ENCODE results near the gene KRT8. TPM values are rescaled to one million over a fixed set of nuclear protein-coding genes. Genes with fewer than 3 reads are reported as not detected.

KRT8 gene
- polyA plus RNA-seq, 4 donors: 6.0 to 285 (median 246) TPM

DNA sequence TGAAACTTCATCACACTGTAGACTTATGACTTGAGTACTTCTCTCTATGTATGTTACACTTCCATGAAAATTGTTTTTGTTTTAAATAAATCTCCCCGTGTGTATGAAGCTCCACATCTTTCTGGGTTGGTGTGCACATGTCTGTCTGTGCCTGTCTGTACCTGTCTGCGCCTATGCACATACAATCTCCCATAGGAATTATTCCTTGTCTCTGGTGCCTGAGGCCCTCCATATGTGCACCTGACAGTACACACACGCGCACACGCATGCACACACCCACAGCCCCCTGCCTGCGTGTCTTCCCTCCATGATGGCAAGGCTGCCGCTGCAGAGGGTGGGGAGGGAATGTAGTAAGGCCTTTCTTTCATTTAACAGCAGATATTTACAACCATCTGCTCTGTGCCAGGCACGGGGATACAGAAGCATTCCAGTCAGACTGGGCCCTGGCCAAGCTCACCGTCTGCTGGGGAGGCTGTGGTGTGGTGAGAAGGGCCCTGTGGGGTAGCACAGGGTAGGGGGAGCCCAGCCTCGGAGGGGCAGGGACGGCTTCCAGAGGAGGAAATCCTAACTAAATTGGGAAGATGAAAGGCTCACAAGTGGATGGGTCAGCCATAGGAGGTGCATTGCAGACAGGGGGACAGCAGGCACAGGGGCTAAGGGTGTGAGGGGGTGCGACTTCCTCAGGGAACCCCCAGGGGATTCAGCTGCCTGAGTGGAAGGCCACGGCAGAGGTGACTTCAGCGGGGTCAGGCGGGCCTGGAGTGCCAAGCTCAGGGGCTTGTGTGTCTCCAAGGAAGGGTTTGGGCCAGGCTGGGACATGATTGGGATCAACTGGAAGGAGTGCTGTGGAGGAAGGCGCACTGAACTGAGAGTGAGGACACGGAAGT, 26.1 kb downstream of the KRT8 start:
- no peak for DNase-seq (ENCODE audit: low read depth in 4 of 4, low spot score in 3 of 4)

DNA sequence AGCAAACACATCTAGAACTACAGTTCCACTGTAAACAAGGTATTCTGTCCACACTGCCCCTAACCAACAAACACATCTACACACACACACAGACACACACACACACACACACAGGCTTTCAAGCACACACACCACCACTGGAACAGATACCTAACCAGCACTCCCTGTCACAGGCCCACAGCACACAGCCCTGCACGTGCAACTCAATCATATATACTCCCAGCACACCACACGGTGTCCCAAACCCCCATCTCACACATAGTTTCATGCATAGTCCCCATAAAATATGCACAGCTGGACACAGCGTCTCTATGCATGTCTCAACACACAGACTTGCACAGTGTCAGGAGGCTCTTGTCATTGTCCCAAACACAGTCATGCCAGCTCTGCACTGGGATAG, 27.6 kb downstream of the KRT8 start:
- DNase-seq (ENCODE audit: low read depth in 4 of 4, low spot score in 3 of 4): no peak

DNA sequence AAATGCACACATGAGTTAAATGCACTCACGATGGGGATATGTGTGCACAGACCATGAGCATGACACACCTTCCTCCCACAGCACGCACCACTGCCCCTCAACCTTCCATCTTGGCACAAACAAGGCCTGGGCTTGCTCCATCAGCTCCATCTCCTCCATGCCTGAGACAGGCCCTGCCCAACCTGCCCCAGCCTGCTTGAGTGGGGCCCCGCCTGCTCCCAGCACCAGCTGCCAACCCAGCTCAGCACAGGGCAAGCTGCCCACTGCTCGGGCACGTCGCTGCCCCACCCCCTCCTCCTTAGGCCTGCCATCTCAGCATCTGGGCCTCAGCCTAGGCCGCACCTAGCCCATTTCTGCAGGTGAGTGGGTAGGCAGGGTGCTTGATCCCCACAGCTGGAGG, 28.5 kb downstream of the KRT8 start:
- DNase-seq (ENCODE audit: low read depth in 4 of 4, low spot score in 3 of 4): no peak

DNA sequence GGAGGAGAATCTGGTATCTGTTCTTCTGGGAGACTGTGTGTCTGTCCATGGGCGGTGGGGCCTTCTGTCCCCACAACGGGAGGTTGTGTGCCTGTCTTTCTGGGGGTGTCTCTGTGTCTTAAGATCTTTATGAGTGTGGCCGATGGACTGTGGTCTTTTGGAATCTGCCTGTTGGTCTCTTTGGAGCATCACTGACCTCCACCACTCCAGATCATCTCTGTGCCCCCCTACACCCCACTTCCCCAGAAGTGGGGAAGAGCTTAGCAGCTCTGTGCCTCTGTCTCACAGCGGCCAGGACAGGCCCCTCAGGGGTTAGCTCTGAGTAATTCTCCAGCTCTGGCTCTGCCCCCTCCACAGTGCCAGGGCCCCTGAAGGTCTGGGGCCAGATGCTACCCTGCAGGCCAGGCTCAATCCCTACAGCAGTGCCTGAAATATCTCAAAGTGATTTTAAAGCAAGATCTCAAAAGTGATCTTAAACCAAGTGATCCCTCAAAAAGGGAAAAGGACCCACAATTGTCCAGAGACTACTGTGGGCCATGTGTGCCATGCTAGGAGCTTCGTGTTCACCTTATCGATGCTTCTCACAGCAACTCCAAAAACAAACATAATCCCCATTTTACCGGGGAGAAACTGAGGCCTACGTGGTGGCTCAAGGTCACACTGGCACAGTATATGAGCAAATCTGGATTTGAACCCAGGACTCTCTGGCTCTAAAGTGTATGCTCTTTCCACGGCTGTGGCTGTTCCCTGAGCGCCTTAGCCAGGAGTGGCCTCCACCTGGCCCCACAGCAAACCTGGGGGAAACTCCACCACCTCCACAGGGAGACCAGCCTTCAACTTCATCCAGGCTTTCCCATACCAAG, 30.1 kb downstream of the KRT8 start:
- DNase-seq (ENCODE audit: low read depth in 4 of 4, low spot score in 3 of 4): no peak

DNA sequence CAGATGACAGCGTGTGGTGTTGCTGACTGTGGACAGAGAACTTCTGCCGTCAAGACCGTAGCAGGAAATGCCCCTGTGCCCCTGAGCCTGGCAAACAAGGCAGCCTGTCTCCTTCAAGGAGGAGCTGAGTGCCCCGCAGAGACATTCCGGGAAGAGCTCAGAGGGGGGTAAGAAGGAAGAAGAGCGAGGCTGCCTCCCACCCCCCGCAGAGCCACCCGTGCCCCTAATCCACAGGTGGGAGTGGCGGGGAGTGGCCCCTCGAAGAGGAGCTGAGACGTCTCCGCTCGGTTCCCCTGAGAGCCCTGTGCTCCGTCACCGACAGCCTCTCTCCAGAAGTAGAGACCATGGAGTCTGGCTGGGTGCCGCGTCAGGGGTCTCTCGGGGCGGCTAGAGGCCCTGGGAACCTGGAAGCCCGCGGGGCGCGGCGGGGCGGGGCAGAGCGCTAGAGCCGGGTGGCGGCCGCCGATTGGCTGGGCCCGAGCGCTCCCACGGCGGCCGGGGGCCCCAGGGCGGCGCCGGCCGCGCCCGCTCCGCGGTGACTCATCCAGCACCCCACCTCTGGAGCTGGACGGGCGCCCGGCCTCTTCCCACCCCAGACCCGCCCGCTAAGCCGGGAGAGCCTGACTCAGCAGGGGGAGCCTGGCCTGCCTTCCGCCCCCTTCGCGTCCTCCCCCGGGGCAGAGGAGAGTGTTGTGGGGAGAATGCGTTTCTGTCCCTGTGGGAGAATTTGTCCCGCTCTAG, 30.9 kb downstream of the KRT8 start:
- no peak for DNase-seq (ENCODE audit: low read depth in 4 of 4, low spot score in 3 of 4)

DNA sequence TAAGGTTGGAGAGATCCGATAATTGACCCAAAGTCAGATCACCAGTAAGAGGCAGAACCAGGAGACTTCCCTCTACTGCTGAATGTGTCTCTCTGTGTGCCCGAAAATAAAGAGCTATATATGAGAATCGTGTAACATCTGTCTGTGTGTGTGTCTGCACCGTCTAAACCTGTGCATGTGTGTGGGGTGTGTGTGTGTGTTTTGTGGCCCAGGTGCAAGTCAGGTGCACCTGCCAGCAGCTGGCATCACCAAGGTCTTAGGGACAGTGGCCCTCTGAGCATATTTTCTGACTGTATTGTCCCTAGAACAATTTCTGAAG, 31.4 kb downstream of the KRT8 start:
- no peak for DNase-seq (ENCODE audit: low read depth in 4 of 4, low spot score in 3 of 4)

DNA sequence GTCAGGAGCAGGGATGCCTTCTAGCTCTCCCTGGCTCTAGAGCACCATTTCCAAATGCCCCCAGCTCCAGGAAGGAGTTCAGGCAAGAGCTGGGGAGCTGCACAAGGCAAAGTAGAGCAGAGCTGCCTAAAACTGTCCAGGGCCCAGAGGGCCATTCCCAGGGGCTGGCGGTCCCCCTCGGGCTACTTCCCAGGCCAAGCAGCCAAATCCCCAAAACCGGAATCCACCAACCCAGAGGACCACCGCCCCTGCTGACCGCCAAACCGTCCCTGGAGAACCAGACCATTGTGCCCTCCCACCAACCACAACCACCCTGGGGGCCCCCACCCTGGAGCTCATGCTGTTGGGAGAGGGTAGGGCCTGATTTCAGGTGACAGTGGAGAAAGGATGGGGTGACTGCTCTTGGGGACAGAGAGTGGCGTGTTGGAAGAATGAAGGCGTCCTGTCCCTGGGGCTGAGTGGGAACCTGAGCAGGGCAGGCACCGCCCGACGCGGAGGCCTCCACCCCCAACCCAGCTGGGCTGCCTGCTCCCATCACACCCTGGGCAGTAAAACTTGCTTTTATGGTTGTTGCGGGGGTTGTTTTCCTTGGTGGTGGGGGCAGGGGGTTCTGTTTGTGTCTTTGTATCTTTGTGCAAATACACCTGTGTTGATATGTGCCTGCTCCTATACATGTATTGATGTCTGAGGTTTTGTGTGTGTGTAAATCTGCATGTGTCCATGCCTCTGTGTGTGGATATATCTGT, 32.1 kb downstream of the KRT8 start:
- DNase-seq (ENCODE audit: low read depth in 4 of 4, low spot score in 3 of 4): no peak

DNA sequence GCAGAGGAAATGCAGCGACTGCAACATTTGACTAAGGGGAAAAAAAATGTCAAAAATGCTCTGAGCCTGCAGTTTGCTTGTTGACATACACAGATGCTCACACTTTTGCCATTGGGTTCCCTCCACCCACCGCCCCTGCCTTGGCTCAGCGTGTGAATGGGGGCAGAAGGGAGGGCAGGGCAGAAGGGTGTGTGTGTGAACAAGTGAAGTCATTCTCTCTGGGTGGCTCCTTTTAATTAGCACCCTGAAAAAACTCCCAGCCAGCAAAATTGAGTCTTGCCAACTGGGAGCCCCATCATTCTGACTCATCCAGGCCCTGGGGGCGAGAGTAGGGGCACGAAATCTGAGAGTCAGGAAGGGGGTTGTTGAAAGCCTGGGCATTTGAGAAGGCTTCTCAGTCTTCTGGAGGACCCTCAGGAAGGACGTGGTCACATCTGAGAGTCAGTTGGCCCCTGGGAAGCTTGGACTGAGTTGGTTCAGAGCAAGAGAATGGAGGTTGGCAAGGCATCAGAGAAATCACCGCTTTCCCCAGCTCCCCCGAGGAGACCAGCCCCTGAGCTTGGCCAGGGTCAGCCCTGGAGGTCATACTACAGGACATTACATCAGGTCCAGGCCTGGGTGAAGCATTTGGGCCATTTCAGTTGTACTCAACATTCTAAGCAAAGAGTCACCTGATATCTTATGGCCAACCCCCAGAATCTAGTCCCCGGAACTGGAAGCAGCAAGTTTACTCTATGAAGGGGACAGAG, 33.4 kb downstream of the KRT8 start:
- no peak for DNase-seq (ENCODE audit: low read depth in 4 of 4, low spot score in 3 of 4)

DNA sequence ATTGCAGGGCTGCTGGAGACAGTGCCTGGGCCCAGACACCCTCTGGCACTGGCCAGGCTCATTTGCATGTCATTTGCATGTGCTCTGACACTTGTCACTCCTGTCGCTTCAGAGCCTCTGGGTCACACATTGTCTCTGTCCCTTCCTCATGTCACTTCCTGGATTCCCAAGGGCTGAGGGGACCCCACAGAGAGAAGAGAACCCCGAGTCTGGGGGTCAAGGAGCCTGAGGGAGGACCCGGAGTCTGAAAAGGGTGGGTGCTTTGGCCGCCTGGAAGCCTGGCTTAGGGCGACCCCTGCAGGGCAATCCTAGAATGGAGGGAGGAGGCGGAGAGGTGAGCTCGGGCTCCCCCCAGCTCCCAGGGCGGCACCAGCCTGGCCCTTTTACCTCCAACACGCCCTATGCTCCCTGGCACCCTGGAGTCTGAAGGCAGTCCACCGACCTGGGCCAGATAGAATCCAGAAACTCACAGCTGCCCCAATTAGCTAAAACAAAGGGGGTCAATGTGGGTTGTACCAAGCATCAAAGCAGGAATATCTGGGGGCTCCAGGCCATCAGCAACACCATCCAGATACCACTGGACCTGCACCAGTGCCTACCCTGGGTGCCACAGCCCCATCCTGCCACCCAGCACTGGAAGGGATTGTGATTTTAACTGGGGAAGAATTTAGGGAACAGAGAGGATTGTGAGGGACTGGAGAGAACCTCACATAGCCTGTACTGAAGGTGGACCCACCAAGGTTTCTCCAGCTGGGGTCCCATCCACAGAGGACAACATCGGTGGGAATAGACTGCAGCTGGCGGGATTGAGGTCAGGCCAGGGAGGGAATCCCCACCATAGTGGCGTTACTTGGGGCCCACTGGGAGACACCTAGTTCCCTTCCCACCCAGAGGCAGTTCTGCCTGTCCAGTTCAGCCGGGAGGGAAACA, 34.2 kb downstream of the KRT8 start:
- DNase-seq (ENCODE audit: low read depth in 4 of 4, low spot score in 3 of 4): no peak

DNA sequence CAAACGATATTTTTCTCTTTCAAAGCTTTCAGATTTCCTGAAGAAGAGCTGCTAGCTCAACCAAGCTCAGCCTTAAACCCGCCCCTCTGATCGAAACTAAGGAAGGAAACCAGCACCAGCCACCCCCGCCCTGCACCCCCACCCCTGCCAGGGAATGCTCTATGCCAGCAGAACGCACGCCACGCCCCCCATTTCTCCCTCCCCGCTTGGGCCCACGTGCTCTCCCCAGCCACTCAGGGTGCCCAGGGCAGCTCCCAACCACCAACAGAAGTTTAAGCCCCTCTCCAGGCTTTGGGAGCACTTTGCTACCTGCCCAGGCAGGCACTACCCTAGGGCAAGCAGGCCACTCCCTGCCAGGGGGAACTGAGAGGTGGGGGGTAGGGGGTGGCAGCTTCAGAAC, 37.2 kb downstream of the KRT8 start:
- no peak for DNase-seq (ENCODE audit: low read depth in 4 of 4, low spot score in 3 of 4)

DNA sequence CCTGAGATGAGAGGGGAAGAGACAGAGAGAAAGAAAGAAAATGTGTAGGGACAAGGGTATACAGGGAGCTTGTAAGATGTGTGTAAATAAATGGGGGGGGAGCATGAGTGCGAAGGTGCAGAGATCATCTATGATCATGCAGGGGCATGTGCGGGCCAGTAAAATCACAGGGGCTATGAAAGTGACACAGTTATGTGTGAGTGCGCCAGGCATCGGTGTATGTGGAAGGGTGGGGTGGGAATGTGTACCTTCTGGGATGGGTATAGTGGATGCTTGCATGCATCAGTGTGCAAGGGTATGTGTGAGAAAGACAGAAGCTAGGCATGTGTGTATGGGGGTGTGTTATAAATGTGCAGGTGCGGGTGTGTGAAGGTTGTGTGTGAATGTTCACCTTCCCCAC, 37.7 kb downstream of the KRT8 start:
- no peak for DNase-seq (ENCODE audit: low read depth in 4 of 4, low spot score in 3 of 4)

DNA sequence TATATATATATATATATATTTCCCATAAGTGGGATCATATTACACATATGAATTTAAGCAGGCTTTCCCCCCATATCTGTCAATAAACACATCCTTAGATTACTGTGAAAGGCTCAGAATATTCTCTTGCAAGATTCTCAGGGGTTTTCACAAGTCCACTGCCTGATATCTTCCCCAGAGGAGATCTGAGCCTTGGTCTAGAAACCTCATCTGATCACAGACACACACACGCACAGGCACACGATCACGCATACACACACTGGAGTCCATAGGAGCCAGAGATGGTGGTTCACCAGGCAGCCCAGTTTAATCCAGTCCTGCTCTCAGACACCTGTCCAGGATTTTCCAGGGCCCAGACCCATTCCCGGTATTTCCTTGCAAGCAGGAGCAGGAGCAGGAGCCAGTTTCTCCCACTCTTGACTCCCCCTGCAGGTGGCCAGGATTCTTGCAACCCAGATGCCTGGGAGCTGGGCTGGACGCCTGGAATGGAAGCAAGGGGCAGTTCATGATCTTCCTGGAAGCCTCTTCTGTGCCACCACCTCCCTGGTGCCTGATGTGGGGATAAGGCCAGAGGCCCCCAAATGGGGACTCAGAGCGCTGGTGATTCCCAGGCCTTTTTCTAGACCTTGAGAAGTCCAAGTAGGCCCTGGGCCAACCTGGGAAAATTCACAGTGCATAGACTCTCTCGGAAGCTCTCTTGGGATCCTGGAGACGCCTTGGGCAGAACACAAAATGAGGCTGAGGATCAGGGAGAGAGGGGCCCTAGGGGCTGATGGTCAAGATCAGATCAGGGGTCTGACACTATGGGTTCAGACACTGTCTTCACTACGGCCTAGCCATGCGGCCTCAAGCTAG, 39.6 kb downstream of the KRT8 start:
- no peak for DNase-seq (ENCODE audit: low read depth in 4 of 4, low spot score in 3 of 4)

DNA sequence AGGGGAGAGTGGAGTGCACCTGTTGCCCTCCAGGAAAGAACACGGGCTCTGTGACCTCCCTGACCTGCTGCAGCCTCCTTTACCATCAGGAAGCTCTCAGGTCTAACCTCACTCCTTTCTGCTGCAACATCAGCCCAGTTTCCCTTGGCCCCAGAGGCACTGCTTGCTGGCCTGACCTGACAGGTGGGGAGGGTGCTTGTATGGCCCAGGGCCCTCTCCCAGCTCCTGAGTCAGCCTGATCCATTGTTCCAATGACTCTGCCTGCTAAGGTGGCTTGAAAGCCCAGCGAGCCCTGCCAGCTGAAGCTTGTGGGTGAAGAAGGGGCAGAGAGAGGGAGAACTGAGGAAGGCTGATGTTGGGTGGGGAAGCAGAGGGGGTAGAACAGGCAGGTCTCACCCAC, 42.9 kb downstream of the KRT8 start:
- no peak for DNase-seq (ENCODE audit: low read depth in 4 of 4, low spot score in 3 of 4)

DNA sequence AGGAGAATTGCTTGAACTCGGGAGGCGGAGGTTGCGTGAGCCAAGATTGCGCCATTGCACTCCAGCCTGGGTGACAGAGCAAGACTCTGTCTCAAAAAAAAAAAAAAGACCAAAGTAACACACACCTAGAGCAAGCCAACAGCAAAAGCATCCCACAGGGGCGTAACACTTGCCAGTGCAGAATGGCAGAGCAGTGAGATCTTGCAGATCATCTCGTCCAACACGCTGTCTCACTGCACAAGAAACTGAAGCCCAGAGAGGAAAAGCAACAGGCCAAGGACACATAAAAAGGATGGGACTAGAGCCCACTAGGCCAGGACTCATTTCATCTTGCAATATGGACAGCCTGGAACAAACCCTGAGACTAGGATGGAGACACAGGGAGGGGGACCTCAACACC, 43.4 kb downstream of the KRT8 start:
- DNase-seq (ENCODE audit: low read depth in 4 of 4, low spot score in 3 of 4): no peak

DNA sequence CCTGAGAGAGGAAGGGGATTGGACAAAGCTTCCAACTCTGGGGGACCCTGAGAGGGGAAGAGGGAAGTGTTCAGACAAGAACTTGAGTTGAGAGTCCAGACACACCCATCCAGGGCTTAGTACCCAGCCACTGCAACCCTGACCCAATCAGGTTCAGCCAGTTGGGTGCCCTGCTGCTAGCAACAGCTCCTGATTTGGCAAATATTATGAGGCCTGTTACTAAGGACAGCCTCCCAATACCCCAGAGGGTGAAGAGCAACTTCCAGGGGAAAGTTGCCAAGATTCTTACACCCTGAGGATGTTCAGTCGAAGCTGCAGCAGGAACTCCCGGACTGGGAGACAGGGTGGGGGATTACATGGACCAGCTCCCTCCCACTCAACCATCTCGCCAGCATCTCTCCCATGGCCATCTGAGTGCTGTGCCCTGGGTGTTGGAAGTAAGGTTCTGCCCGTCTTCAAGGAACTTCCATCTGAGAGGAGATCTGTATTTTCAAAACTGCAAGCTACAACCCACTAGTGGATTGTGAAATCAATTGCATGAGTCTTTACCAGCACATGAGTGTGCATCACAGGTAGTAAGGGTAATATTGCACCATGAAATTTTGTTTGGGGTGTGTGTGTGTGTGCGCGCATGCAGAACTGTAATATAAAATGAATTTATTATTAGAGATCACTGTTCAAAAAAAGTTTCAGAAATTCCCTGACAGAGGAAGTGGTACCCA, 44.6 kb downstream of the KRT8 start:
- DNase-seq (ENCODE audit: low read depth in 4 of 4, low spot score in 3 of 4): no peak

DNA sequence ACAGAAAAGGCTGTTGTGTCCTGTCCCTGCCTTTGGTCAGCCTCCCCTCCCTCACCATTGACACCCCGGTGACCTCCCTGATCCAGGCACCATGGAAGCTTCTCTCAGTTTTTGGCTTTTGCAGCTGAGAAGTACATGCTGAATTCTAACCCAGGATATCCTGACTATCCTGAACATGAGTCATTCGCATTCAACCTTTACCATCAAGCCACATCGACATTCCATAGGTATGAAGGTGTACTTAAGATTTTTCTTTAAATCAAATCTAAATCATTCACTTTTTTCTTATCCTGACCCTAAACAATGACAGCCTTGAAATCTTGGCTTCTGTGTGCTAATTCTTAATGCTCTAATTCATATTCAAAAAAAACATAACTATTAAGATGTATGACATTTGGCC, 47.4 kb downstream of the KRT8 start:
- DNase-seq (ENCODE audit: low read depth in 4 of 4, low spot score in 3 of 4): no peak

DNA sequence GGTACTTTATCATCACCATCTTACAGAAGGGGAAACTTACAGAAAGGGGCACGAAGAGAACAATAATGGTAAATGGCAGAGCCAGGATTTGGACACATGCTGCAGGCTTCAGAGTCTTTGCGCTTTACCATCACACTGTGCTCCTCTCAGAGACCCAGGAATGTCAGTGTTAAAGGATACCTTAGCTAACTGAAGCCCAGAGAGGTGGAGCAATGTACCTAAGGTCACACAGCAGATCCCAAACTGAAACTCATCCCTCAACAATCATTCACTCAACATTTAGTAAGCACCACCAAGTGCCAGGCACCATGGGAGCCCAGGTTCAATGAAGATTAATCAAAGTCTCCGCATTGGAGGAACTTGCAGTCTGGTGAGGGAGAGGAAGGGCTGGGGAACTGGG, 48.1 kb downstream of the KRT8 start:
- no peak for DNase-seq (ENCODE audit: low read depth in 4 of 4, low spot score in 3 of 4)

Data from left renal pelvis (tissue), 4 donors.